Panc1 (cell line): Measurements from ENCODE around the gene SYTL3. TPM values are rescaled to one million over a fixed set of nuclear protein-coding genes. Genes with fewer than 3 reads are reported as not detected.

Experiments
- ATAC-seq: fragments of 200-7000 bp; cut with Tn5 transposase; 2 replicates; pipeline ENCODE4 v1.9.1; 2020; ENCODE audit warnings: mild to moderate bottlenecking, moderate library complexity
- BruUV-seq: library from RNA; stranded (reverse); fragments of 400-500 nt; replicated peaks from 2 replicates; lab custom pipeline; 2021; lab: Mats Ljungman, UMichigan
- CTCF ChIA-PET: fragments of 300-600 bp; sonication (Branson Sonifier 250); formaldehyde crosslinking; loops from one replicate; lab custom pipeline; 2022; ENCODE audit warnings: antibody characterized with exemption; lab: Charles Lee
- POLR2A ChIA-PET: fragments of 300-600 bp; sonication (Branson Sonifier 250); formaldehyde crosslinking; loops from one replicate; lab custom pipeline; 2022; ENCODE audit warnings: antibody characterized with exemption; lab: Charles Lee
- DNase-seq: peaks from one replicate; pipeline ENCODE4 v3.0.0-alpha.2; 2010; ENCODE audit warnings: low read depth, low spot score
- H3K27ac ChIP-seq: 2 replicates; pipeline ENCODE4 v1.5.1; 2011; ENCODE audit warnings: mild to moderate bottlenecking, low read length, inconsistent platforms
- H3K27me3 ChIP-seq: fragments of 200-500 bp; sonication (Bioruptor generic); 2 replicates; pipeline ENCODE4 v1.6.0; 2014; ENCODE audit warnings: low read length, inconsistent platforms; ENCODE audit not compliant: control insufficient read depth, insufficient read depth
- H3K36me3 ChIP-seq: fragments of 200-500 bp; sonication (Bioruptor generic); 2 replicates; pipeline ENCODE4 v1.5.1; 2014; ENCODE audit warnings: inconsistent platforms, mild to moderate bottlenecking, low read length, moderate library complexity; ENCODE audit not compliant: control insufficient read depth, insufficient read depth
- H3K4me1 ChIP-seq: 2 replicates; pipeline ENCODE4 v1.5.1; 2011; ENCODE audit warnings: inconsistent platforms, mild to moderate bottlenecking, low read length, moderate library complexity; ENCODE audit not compliant: control insufficient read depth, insufficient read depth
- H3K4me3 ChIP-seq, 2 experiments: 2 replicates each; pipeline ENCODE4 v1.5.1; 2011 to 2012; ENCODE audit warnings: low read depth in 2 of 2, low read length in 2 of 2, mild to moderate bottlenecking in 2 of 2, inconsistent platforms in 1 of 2, moderate library complexity in 1 of 2
- H3K9me3 ChIP-seq: fragments of 200-500 bp; sonication (Bioruptor generic); 2 replicates; pipeline ENCODE4 v1.5.1; 2014; ENCODE audit warnings: low read depth, mild to moderate bottlenecking, inconsistent platforms, low read length, moderate library complexity; ENCODE audit not compliant: control insufficient read depth, insufficient read depth
- CTCF ChIP-seq: fragments of 450-650 bp; IDR thresholded peaks from 2 replicates; pipeline ENCODE4 v1.5.1; 2017; ENCODE audit warnings: mild to moderate bottlenecking
- POLR2AphosphoS5 ChIP-seq: IDR thresholded peaks from 2 replicates; pipeline ENCODE4 v1.6.1; 2012; ENCODE audit warnings: mild to moderate bottlenecking, low read depth, low read length, moderate library complexity
- REST ChIP-seq, 2 experiments: IDR thresholded peaks; 2 replicates each; pipeline ENCODE4 v1.6.1; 2011 to 2012; ENCODE audit warnings: low read depth in 2 of 2, control low read depth in 1 of 2, low read length in 1 of 2, mild to moderate bottlenecking in 1 of 2, moderate library complexity in 1 of 2; ENCODE audit not compliant: insufficient read depth in 1 of 2
- SIN3A ChIP-seq: IDR thresholded peaks from 2 replicates; pipeline ENCODE4 v1.6.1; 2012; ENCODE audit warnings: low read depth, mild to moderate bottlenecking, low read length, moderate library complexity, borderline replicate concordance; ENCODE audit not compliant: insufficient read depth
- TCF7L2 ChIP-seq: IDR thresholded peaks from 2 replicates; pipeline ENCODE4 v1.6.1; 2011; ENCODE audit warnings: mild to moderate bottlenecking, low read depth, low read length, inconsistent platforms
- in situ Hi-C: cut with HindIII; loops from 2 replicates; pipeline ENCODE4 v1.10.0; 2016; ENCODE audit warnings: low sequenced_read_pairs, low pct_unique_long_range_greater_than_20kb
- intact Hi-C: fragments of 100-400 bp; cut with micrococcal nuclease; formaldehyde crosslinking; loops from one replicate; pipeline ENCODE4 v1.10.0; 2022; ENCODE audit not compliant: unreplicated experiment
- total RNA-seq: library from RNA; stranded (reverse); gene quantifications from one replicate; pipeline ENCODE4 v1.2.1, GENCODE V29; 2021; ENCODE audit not compliant: unreplicated experiment

The SYTL3 gene
- total RNA-seq, 1 experiment from 2014 or later = 1.4 TPM

- no TSS peak for BruUV-seq
- Histone ChIP-seq H3K4me1 (no peaks in the 10 kb centered on the region), H3K36me3 (no peaks in the 10 kb centered on the region), H3K9me3 (no peaks in the 10 kb centered on the region), H3K4me3 (no peak overlapping the region), H3K27me3 (peaks cover 9% of the 10 kb centered on the region; the same call in 1 of the 2 replicates), H3K27ac (no peak overlapping the region)
- intact Hi-C loops = no loop called here
- ATAC-seq (no peak), DNase-seq (no peak)
- no peak for TF ChIP-seq REST (IDR thresholded peaks at IDR 0.05; ENCODE audit: insufficient read depth in 1 of 2, low read depth in 2 of 2, low read length in 1 of 2)
- no peak for TF ChIP-seq POLR2AphosphoS5
- no peak for TF ChIP-seq TCF7L2
- no peak for TF ChIP-seq SIN3A
- no peak for TF ChIP-seq CTCF
- in situ Hi-C loops = no loop called here
- CTCF ChIA-PET = no interaction called here
- POLR2A ChIA-PET = no interaction called here
Observed at GRCh38 chr6:158666628-158667359, 16.9 kb downstream of the SYTL3 start.

- POLR2A ChIA-PET = no interaction called here
- no peak overlapping the region for H3K4me3 ChIP-seq
- no peak for ATAC-seq
- no peaks in the 10 kb centered on the region for H3K36me3 ChIP-seq
- H3K9me3 ChIP-seq = no peaks in the 10 kb centered on the region
- TF ChIP-seq REST (IDR thresholded peaks at IDR 0.05; ENCODE audit: insufficient read depth in 1 of 2, low read depth in 2 of 2, low read length in 1 of 2) = no peak
- TF ChIP-seq TCF7L2 = no peak
- no peak for TF ChIP-seq POLR2AphosphoS5
- no peak for TF ChIP-seq SIN3A
- no peak for TF ChIP-seq CTCF
- intact Hi-C loops = no loop called here
- no peak overlapping the region for H3K27ac ChIP-seq
- CTCF ChIA-PET = no interaction called here
- no peaks in the 10 kb centered on the region for H3K4me1 ChIP-seq
- DNase-seq = no peak
- BruUV-seq = no TSS peak
- in situ Hi-C loops = no loop called here
- H3K27me3 ChIP-seq = peaks cover 9% of the 10 kb centered on the region; the same call in 1 of the 2 replicates
Observed at GRCh38 chr6:158667360-158667981, 17.6 kb downstream of the SYTL3 start.
